H1 (cell line): ENCODE data around the gene CMSS1. TPM values are rescaled to one million over a fixed set of nuclear protein-coding genes. Genes with fewer than 3 reads are reported as not detected.

ENCODE experiments used
- CTCF ChIA-PET: fragments of 300-600 bp; sonication (Branson Sonifier 250); formaldehyde crosslinking; loops from one replicate; lab custom pipeline; 2021; ENCODE audit not compliant: partially characterized antibody; lab: Charles Lee
- POLR2A ChIA-PET: fragments of 300-600 bp; sonication (Branson Sonifier 250); formaldehyde crosslinking; loops from one replicate; lab custom pipeline; 2021; ENCODE audit warnings: inconsistent platforms; ENCODE audit not compliant: partially characterized antibody; lab: Charles Lee
- DNase-seq, 2 experiments: peaks; one replicate each; pipeline versions ENCODE4 v3.0.0 to v3.0.0-alpha.2; 2010 to 2022; ENCODE audit warnings: low spot score in 2 of 2, low read depth in 1 of 2, mixed read lengths in 1 of 2
- FAIRE-seq: peaks from 2 replicates; lab custom pipeline; 2011; peaks lifted over from hg19 to GRCh38; lab: Jason Lieb, UNC
- H2AFZ ChIP-seq: 2 replicates; pipeline ENCODE4 v1.8.1; 2012; ENCODE audit warnings: low read length, inconsistent platforms
- H2AK5ac ChIP-seq: 2 replicates; pipeline ENCODE4 v1.6.1; 2013; ENCODE audit warnings: low read depth, low read length
- H2BK120ac ChIP-seq: replicated peaks from 2 replicates; pipeline ENCODE3; 2013; ENCODE audit warnings: low read depth, low read length, inconsistent platforms
- H2BK12ac ChIP-seq: 2 replicates; pipeline ENCODE4 v1.6.1; 2013; ENCODE audit warnings: low read depth, low read length
- H2BK15ac ChIP-seq: 2 replicates; pipeline ENCODE4 v1.6.1; 2013; ENCODE audit warnings: low read length
- H2BK20ac ChIP-seq: 2 replicates; pipeline ENCODE4 v1.6.1; 2013; ENCODE audit warnings: low read length
- H2BK5ac ChIP-seq: 2 replicates; pipeline ENCODE4 v1.6.1; 2013; ENCODE audit warnings: low read depth, low read length
- H3K14ac ChIP-seq: 2 replicates; pipeline ENCODE4 v1.6.1; 2013; ENCODE audit warnings: inconsistent platforms; ENCODE audit not compliant: insufficient read length
- H3K18ac ChIP-seq: 2 replicates; pipeline ENCODE4 v1.6.1; 2013; ENCODE audit warnings: low read length; ENCODE audit errors: extremely low read depth
- H3K23ac ChIP-seq: 2 replicates; pipeline ENCODE4 v1.6.1; 2013; ENCODE audit warnings: inconsistent platforms; ENCODE audit not compliant: insufficient read length
- H3K23me2 ChIP-seq: 2 replicates; pipeline ENCODE4 v1.6.1; 2013; ENCODE audit warnings: low read depth, low read length
- H3K27ac ChIP-seq: 2 replicates; pipeline ENCODE4 v1.6.1; 2011; ENCODE audit warnings: low read depth, low read length, inconsistent platforms
- H3K27me3 ChIP-seq, 4 experiments: replicated peaks in 1 of 4; 1 replicate in 1 of 4; 2 replicates in 3 of 4; pipeline versions ENCODE4 v1.6.1 to v1.8.1; 2011 to 2013; ENCODE audit warnings: low read length in 3 of 4, mild to moderate bottlenecking in 3 of 4, inconsistent platforms in 2 of 4, mixed read lengths in 2 of 4, moderate library complexity in 1 of 4; ENCODE audit not compliant: control insufficient read depth in 3 of 4, insufficient read depth in 3 of 4; ENCODE audit errors: extremely low read depth in 1 of 4
- H3K36me3 ChIP-seq, 4 experiments: 2 replicates each; pipeline versions ENCODE4 v1.6.1 to v1.8.1; 2011 to 2013; ENCODE audit warnings: mild to moderate bottlenecking in 4 of 4, low read length in 3 of 4, moderate library complexity in 2 of 4, control low read depth in 1 of 4, inconsistent platforms in 1 of 4; ENCODE audit not compliant: insufficient read depth in 4 of 4, control insufficient read depth in 2 of 4
- H3K4ac ChIP-seq: replicated peaks from 2 replicates; pipeline ENCODE3; 2013; ENCODE audit warnings: low read length, low read depth, mixed read lengths, inconsistent platforms; ENCODE audit not compliant: insufficient read length
- H3K4me1 ChIP-seq, 4 experiments: replicated peaks in 1 of 4; 1 replicate in 1 of 4; 2 replicates in 3 of 4; pipeline versions ENCODE4 v1.6.1 to v1.8.1; 2011 to 2013; ENCODE audit warnings: low read length in 3 of 4, inconsistent platforms in 2 of 4, mixed read lengths in 1 of 4; ENCODE audit not compliant: insufficient read depth in 4 of 4, control insufficient read depth in 3 of 4
- H3K4me2 ChIP-seq, 2 experiments: 2 replicates each; pipeline versions ENCODE4 v1.6.1 to v1.8.1; 2011 to 2013; ENCODE audit warnings: low read depth in 2 of 2, low read length in 2 of 2, control low read depth in 1 of 2, inconsistent platforms in 1 of 2, mild to moderate bottlenecking in 1 of 2; ENCODE audit not compliant: insufficient read depth in 1 of 2
- H3K4me3 ChIP-seq, 4 experiments: fragments of 200-600, 300-600 bp in 1 of 4; sonication (generic), shearing (Covaris generic), sonication (Bioruptor Twin) in 1 of 4; 2 replicates each; pipeline versions ENCODE4 v1.5.1 to v1.8.1; 2011 to 2016; ENCODE audit warnings: low read length in 4 of 4, low read depth in 3 of 4, control low read depth in 2 of 4, inconsistent platforms in 2 of 4, mild to moderate bottlenecking in 2 of 4, mixed read lengths in 1 of 4, moderate library complexity in 1 of 4; ENCODE audit not compliant: insufficient read depth in 2 of 4; ENCODE audit errors: extremely low read depth in 1 of 4
- H3K56ac ChIP-seq: replicated peaks from 2 replicates; pipeline ENCODE3; 2013; ENCODE audit warnings: low read depth, mild to moderate bottlenecking, mixed read lengths, low read length, inconsistent platforms; ENCODE audit not compliant: insufficient read length
- H3K79me1 ChIP-seq: 2 replicates; pipeline ENCODE4 v1.6.1; 2013; ENCODE audit warnings: low read depth, low read length, control low read depth
- H3K79me2 ChIP-seq, 2 experiments: 2 replicates each; pipeline versions ENCODE4 v1.6.1 to v1.8.1; 2012 to 2013; ENCODE audit warnings: low read length in 2 of 2, mild to moderate bottlenecking in 2 of 2, inconsistent platforms in 1 of 2; ENCODE audit not compliant: insufficient read depth in 2 of 2, control insufficient read depth in 1 of 2
- H3K9ac ChIP-seq, 4 experiments: replicated peaks in 1 of 4; 1 replicate in 1 of 4; 2 replicates in 3 of 4; pipeline versions ENCODE4 v1.6.1 to v1.8.1; 2011 to 2013; ENCODE audit warnings: low read depth in 3 of 4, low read length in 3 of 4, control low read depth in 2 of 4, mild to moderate bottlenecking in 2 of 4, moderate library complexity in 2 of 4, inconsistent platforms in 1 of 4; ENCODE audit errors: extremely low read depth in 1 of 4
- H3K9me3 ChIP-seq, 2 experiments: 2 replicates each; pipeline versions ENCODE4 v1.6.1 to v1.8.1; 2012 to 2013; ENCODE audit warnings: mild to moderate bottlenecking in 2 of 2, moderate library complexity in 2 of 2, control low read depth in 1 of 2, inconsistent platforms in 1 of 2, low read depth in 1 of 2, low read length in 1 of 2, mixed read lengths in 1 of 2; ENCODE audit not compliant: insufficient read depth in 2 of 2
- H4K20me1 ChIP-seq, 2 experiments: replicated peaks in 1 of 2; 2 replicates each; pipeline versions ENCODE3 to v1.8.1; 2011 to 2013; ENCODE audit warnings: inconsistent platforms in 2 of 2, low read length in 2 of 2, mild to moderate bottlenecking in 1 of 2; ENCODE audit not compliant: insufficient read depth in 2 of 2, control insufficient read depth in 1 of 2
- H4K5ac ChIP-seq: 2 replicates; pipeline ENCODE4 v1.6.1; 2013; ENCODE audit warnings: low read length, low read depth, mixed read lengths, inconsistent platforms; ENCODE audit not compliant: insufficient read length
- H4K8ac ChIP-seq: 2 replicates; pipeline ENCODE4 v1.8.0; 2013; ENCODE audit warnings: mild to moderate bottlenecking, moderate library complexity, low read length, inconsistent platforms; ENCODE audit not compliant: insufficient read depth; ENCODE audit errors: extremely low read depth
- H4K91ac ChIP-seq: replicated peaks from 2 replicates; pipeline ENCODE3; 2013; ENCODE audit warnings: low read length, mixed read lengths, inconsistent platforms; ENCODE audit not compliant: insufficient read length
- BACH1 ChIP-seq: IDR thresholded peaks from 2 replicates; pipeline ENCODE4 v1.6.1; 2012; ENCODE audit warnings: low read length, improper control_type of control experiment
- CHD1 ChIP-seq: IDR thresholded peaks from 2 replicates; pipeline ENCODE4 v1.6.1; 2012; ENCODE audit warnings: low read depth, low read length, improper control_type of control experiment
- CHD2 ChIP-seq: IDR thresholded peaks from 2 replicates; pipeline ENCODE4 v1.6.1; 2012; ENCODE audit warnings: low read length, improper control_type of control experiment
- EP300 ChIP-seq, 2 experiments: IDR thresholded peaks; 1 replicate in 1 of 2; 2 replicates in 1 of 2; pipeline ENCODE4 v1.6.1; 2011 to 2012; ENCODE audit warnings: low read depth in 2 of 2, low read length in 2 of 2, mild to moderate bottlenecking in 2 of 2, borderline replicate concordance in 1 of 2, inconsistent platforms in 1 of 2, moderate library complexity in 1 of 2
- FOSL1 ChIP-seq: IDR thresholded peaks from 2 replicates; pipeline ENCODE4 v1.6.1; 2011; ENCODE audit warnings: mild to moderate bottlenecking, low read depth, low read length, moderate library complexity; ENCODE audit not compliant: insufficient read depth
- HDAC2 ChIP-seq, 2 experiments: fragments of 300-600 bp in 1 of 2; sonication (generic) in 1 of 2; IDR thresholded peaks; 2 replicates each; pipeline ENCODE4 v1.6.1; 2011 to 2012; ENCODE audit warnings: low read depth in 2 of 2, low read length in 2 of 2, mild to moderate bottlenecking in 2 of 2, moderate library complexity in 2 of 2, borderline replicate concordance in 1 of 2, inconsistent platforms in 1 of 2
- MAFK ChIP-seq: IDR thresholded peaks from 2 replicates; pipeline ENCODE4 v1.6.1; 2012; ENCODE audit warnings: low read depth, mild to moderate bottlenecking, improper control_type of control experiment, low read length
- NRF1 ChIP-seq: IDR thresholded peaks from 2 replicates; pipeline ENCODE4 v1.6.1; 2011; ENCODE audit warnings: mild to moderate bottlenecking, low read depth, low read length, improper control_type of control experiment
- POU5F1 ChIP-seq: IDR thresholded peaks from 2 replicates; pipeline ENCODE4 v1.6.1; 2011; ENCODE audit warnings: low read depth, mild to moderate bottlenecking, low read length, moderate library complexity
- SIRT6 ChIP-seq: IDR thresholded peaks from one replicate; pipeline ENCODE4 v1.7.1; 2012; ENCODE audit warnings: low read length, inconsistent platforms
- SUZ12 ChIP-seq: fragments of 200-600 bp; sonication (generic); IDR thresholded peaks from 2 replicates; pipeline ENCODE4 v1.6.1; 2012; ENCODE audit warnings: mild to moderate bottlenecking, inconsistent platforms, low read length, moderate library complexity, mixed read lengths
- TCF12 ChIP-seq: IDR thresholded peaks from 2 replicates; pipeline ENCODE4 v1.6.1; 2011; ENCODE audit warnings: low read depth, mild to moderate bottlenecking, low read length
- WGBS, 2 experiments: shearing (Covaris generic) in 1 of 2; methylation state at CpG; one replicate each; pipeline versions ENCODE4 v1.1.6 to v1.1.7; 2013 to 2015; ENCODE audit warnings: low lambda C conversion rate in 2 of 2, mixed read lengths in 2 of 2, inconsistent platforms in 1 of 2, low coverage in 1 of 2, missing lambda C conversion rate in 1 of 2; ENCODE audit not compliant: insufficient replicate concordance in 2 of 2, insufficient coverage in 1 of 2, insufficient read length in 1 of 2; ENCODE audit errors: extremely low coverage in 1 of 2, missing lambda C conversion rate in 1 of 2; 5-methylcytosine and 5-hydroxymethylcytosine counted together
- polyA plus RNA-seq, 7 experiments: library from polyadenylated mRNA; depleted of rRNA in 3 of 7; stranded (reverse) in 5 of 7; unstranded in 2 of 7; fragments of >200 nt in 5 of 7; fragments of 200-250 nt in 2 of 7; gene quantifications; 1 replicate in 5 of 7; 2 replicates in 1 of 7; 4 replicates in 1 of 7; pipeline versions ENCODE4 v1.2.1 to v1.2.3, GENCODE V29; 2011 to 2013; ENCODE audit warnings: missing spikeins in 2 of 7, mixed read lengths in 2 of 7
- total RNA-seq: library from RNA; stranded (reverse); fragmentation: NEBNext Ultra II Directional; extraction: Animal tissue kit (Norgen Biotek cat#: 25700); gene quantifications from 2 replicates; pipeline ENCODE4 v1.2.1, GENCODE V29; 2021
- TF ChIP-seq, protein P1 (sequence below), 3 experiments: IDR thresholded peaks; 1 replicate in 2 of 3; 2 replicates in 1 of 3; pipeline versions ENCODE4 v1.5.1 to v1.6.1; 2011; ENCODE audit warnings: low read length in 3 of 3, mild to moderate bottlenecking in 3 of 3, inconsistent platforms in 2 of 3, low read depth in 1 of 3, moderate library complexity in 1 of 3; ENCODE audit not compliant: insufficient read depth in 1 of 3; ENCODE audit errors: control extremely low read depth in 1 of 3

Gene CMSS1
- total and polyA plus RNA-seq, 2 of the 8 experiments (the other 6 are each of a cell fraction or from before 2014, with no cell fraction given) = 15.2 to 75.1 TPM

DNA sequence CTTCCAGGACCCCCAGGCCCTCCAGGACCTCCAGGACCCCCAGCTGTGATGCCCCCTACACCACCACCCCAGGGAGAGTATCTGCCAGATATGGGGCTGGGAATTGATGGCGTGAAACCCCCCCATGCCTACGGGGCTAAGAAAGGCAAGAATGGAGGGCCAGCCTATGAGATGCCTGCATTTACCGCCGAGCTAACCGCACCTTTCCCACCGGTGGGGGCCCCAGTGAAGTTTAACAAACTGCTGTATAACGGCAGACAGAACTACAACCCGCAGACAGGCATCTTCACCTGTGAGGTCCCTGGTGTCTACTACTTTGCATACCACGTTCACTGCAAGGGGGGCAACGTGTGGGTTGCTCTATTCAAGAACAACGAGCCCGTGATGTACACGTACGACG lies 22.1 kb upstream of the CMSS1 start:
- CTCF ChIA-PET = no interaction called here
- no peak overlapping the region for H3K14ac ChIP-seq
- no peaks in the 10 kb centered on the region for H3K36me3 ChIP-seq
- H3K27me3 ChIP-seq = no peaks in the 10 kb centered on the region
- no peak overlapping the region for H3K27ac ChIP-seq
- H3K4ac ChIP-seq = no peak overlapping the region
- H2BK12ac ChIP-seq = no peak overlapping the region
- DNase-seq (no peak), FAIRE-seq (no peak)
- no peak overlapping the region for H2BK15ac ChIP-seq
- H3K23me2 ChIP-seq = no peaks in the 10 kb centered on the region
- TF ChIP-seq CHD1 (no peak), SIRT6 (no peak), POU5F1 (no peak), BACH1 (no peak), TCF12 (no peak), EP300 (IDR thresholded peaks at IDR 0.05; ENCODE audit: borderline replicate concordance in 1 of 2, low read depth in 2 of 2, low read length in 2 of 2) (no peak), NRF1 (no peak), HDAC2 (IDR thresholded peaks at IDR 0.05; ENCODE audit: borderline replicate concordance in 1 of 2, low read depth in 2 of 2, low read length in 2 of 2) (no peak), CHD2 (no peak), FOSL1 (no peak), MAFK (no peak), SUZ12 (no peak)
- TF ChIP-seq, protein P1, sequence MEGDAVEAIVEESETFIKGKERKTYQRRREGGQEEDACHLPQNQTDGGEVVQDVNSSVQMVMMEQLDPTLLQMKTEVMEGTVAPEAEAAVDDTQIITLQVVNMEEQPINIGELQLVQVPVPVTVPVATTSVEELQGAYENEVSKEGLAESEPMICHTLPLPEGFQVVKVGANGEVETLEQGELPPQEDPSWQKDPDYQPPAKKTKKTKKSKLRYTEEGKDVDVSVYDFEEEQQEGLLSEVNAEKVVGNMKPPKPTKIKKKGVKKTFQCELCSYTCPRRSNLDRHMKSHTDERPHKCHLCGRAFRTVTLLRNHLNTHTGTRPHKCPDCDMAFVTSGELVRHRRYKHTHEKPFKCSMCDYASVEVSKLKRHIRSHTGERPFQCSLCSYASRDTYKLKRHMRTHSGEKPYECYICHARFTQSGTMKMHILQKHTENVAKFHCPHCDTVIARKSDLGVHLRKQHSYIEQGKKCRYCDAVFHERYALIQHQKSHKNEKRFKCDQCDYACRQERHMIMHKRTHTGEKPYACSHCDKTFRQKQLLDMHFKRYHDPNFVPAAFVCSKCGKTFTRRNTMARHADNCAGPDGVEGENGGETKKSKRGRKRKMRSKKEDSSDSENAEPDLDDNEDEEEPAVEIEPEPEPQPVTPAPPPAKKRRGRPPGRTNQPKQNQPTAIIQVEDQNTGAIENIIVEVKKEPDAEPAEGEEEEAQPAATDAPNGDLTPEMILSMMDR (IDR thresholded peaks at IDR 0.05; ENCODE audit: control extremely low read depth in 1 of 3, insufficient read depth in 1 of 3, low read depth in 1 of 3, low read length in 3 of 3) = no peak
- no peak overlapping the region for H3K56ac ChIP-seq
- POLR2A ChIA-PET = no interaction called here
- no peaks in the 10 kb centered on the region for H3K79me1 ChIP-seq
- no peak overlapping the region for H2AK5ac ChIP-seq
- no peak overlapping the region for H3K4me3 ChIP-seq
- no peak overlapping the region for H3K18ac ChIP-seq
- no peak overlapping the region for H3K9ac ChIP-seq
- H3K23ac ChIP-seq = no peak overlapping the region
- H3K4me1 ChIP-seq = no peaks in the 10 kb centered on the region
- no peaks in the 10 kb centered on the region for H4K20me1 ChIP-seq
- no peak overlapping the region for H2BK20ac ChIP-seq
- no peaks in the 10 kb centered on the region for H3K9me3 ChIP-seq
- no peak overlapping the region for H4K8ac ChIP-seq
- H4K5ac ChIP-seq = no peak overlapping the region
- no peak overlapping the region for H2BK120ac ChIP-seq
- H4K91ac ChIP-seq = no peak overlapping the region
- no peak overlapping the region for H2BK5ac ChIP-seq
- 91% methylated on average over 15 of the region's 15 CpGs; no CpG with 5 or more reads in 1 of the 2 experiments for WGBS, 2 experiments
- no peak overlapping the region for H2AFZ ChIP-seq
- no peak overlapping the region for H3K4me2 ChIP-seq
- H3K79me2 ChIP-seq = no peaks in the 10 kb centered on the region
